NCI-H2171 (cell line): ENCODE data around the gene TCP1.
"Not testable (repeated sequence)": the region's sequence is repeated elsewhere in the genome, so short reads cannot be mapped to it uniquely, and the experiment has no call there.

Experiments
- DNase-seq: peaks from one replicate; lab custom pipeline; 2025; lab: John Stamatoyannopoulos, UW

The TCP1 gene

DNA sequence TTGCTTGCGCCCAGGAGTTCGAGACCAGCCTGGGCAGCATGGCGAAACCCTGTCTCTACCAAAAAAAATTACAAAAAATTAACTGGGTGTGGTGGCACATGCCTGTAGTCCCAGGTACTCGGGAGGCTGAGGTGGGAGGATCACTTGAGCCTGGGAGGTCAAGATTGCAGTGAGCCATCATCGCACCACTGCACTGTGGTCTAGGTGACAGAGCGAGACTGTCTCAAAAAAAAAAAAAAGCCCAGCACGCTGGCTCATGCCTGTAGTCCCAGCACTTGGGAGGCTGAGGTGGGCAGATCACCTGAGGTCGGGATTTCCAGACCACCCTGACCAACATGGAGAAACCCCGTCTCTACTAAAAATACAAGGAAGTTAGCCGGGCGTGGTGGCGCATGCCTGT lies 56.0 kb downstream of the TCP1 start:
- not testable (repeated sequence) for DNase-seq

DNA sequence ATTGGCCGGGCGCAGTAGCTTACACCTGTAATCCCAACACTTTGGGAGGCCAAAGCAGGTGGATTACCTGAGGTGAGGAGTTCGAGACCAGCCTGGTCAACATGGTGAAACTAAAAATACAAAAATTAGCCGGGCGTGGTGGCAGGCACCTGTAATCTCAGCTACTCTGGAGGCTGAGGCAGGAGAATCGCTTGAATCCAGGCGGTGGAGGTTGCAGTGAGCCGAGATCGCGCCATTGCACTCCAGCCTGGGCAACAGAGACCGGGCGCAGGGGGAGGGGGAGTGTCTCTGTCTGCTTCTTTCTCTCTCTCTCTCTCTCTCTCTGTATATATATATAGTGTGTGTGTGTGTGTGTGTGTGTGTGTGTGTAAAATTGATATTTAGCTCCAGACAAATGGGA lies 56.9 kb downstream of the TCP1 start:
- not testable (repeated sequence) for DNase-seq

DNA sequence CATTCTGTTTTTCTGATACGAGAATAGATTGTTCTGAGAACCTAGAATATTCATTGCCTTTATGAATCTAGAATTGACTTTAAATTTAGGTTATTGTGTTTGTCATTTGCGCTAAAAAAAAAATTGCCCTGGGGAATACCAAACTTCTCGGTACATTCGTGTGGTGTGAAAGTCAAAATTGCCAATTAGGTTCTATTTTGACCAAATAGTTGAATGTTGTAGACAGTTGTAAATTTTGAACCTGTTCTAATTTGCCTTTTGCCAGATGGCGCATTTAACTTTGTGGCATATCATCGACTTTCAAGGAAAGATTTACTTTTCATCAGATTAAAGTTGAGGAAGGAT lies 59.1 kb downstream of the TCP1 start:
- no peak for DNase-seq

DNA sequence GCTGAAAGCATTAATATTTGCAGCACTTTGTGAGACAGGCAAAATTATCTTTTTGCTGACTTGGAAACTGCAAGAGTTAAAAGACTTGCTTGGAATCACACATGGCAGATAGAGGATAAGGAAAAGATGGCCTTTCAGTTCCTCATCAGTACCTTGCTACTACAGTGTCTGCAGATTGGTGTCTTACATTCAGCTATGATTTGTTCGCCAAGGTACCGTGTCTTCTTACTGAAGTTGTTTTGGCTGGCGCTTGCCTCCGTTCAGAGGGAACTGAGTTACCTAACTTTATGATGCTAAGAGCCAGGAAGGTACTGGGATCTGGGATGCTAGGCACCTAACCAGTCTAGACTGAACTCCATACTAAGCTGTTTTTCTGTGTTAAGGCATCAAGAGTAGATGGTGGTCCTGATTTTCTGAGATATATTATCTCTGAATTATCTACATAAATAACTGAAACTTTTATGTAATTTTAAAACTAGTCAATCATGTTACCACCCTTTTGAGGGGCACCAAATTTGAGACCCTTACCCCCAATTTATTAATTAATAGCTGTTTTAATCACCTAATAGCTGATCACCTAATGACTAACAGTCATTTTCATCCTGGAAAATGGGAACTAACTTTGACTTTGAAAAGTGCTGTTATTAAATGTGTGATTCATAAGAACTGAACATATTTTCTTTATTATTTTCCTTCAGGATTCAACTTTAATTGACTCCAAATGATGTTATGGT lies 59.6 kb downstream of the TCP1 start:
- DNase-seq: no peak

DNA sequence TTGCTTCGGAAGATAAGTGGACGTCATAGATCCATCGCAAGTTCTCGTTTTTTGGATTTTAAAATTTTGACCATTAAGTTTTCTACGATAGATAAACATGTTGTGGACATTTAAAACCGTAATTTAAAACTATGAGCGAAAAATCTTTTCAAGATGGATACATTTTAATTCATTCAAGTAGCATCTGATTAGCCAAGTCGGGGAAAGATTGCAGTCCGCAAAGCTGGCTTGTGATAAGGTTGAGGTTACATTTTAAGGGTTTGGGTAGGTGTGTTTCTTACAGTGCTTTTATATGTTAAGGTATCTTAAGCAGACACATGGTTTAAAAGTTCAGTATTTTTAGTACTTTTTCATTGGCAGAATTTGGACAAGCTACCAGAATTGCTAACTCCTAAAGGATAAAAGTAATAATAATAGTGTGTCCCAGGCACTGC lies 60.9 kb downstream of the TCP1 start:
- DNase-seq: no peak
